SK-N-SH treated with all-trans-retinoic acid at 6 μM for 48 hours (cell line): Measurements from ENCODE around the gene SARS1.

Experiments used
- ARNTL ChIP-seq: fragments of 450-650 bp; formaldehyde crosslinking; IDR thresholded peaks from 2 replicates; pipeline ENCODE4 v1.5.0; 2020; ENCODE audit warnings: low read depth, mild to moderate bottlenecking, moderate library complexity, borderline replicate concordance
- BACH2 ChIP-seq: fragments of 250-450 bp; sonication (Bioruptor Pico); IDR thresholded peaks from 2 replicates; pipeline ENCODE4 v1.9.0; 2021; ENCODE audit warnings: mild to moderate bottlenecking, borderline replicate concordance
- CREB5 ChIP-seq: fragments of 250-450 bp; sonication (Bioruptor Pico); IDR thresholded peaks from 2 replicates; pipeline ENCODE4 v1.5.1; 2020; ENCODE audit warnings: low read depth, mild to moderate bottlenecking, moderate library complexity
- CSRNP3 ChIP-seq: fragments of 250-450 bp; sonication (Bioruptor Pico); IDR thresholded peaks from 2 replicates; pipeline ENCODE4 v1.5.1; 2021; ENCODE audit warnings: mild to moderate bottlenecking, moderate library complexity
- ESRRG ChIP-seq: fragments of 250-450 bp; sonication (Bioruptor Pico); IDR thresholded peaks from 2 replicates; pipeline ENCODE4 v1.6.1; 2021; ENCODE audit warnings: mild to moderate bottlenecking
- ISL1 ChIP-seq: fragments of 250-450 bp; sonication (Bioruptor Pico); IDR thresholded peaks from 2 replicates; pipeline ENCODE4 v2.1.2; 2022; ENCODE audit warnings: mild to moderate bottlenecking, moderate library complexity
- PATZ1 ChIP-seq: fragments of 250-450 bp; sonication (Bioruptor Pico); IDR thresholded peaks from 2 replicates; pipeline ENCODE4 v1.8.0; 2020; ENCODE audit warnings: mild to moderate bottlenecking, moderate library complexity, borderline replicate concordance
- POU6F1 ChIP-seq: fragments of 250-450 bp; sonication (Bioruptor Pico); IDR thresholded peaks from 2 replicates; pipeline ENCODE4 v1.8.0; 2021; ENCODE audit warnings: low read depth, mild to moderate bottlenecking, moderate library complexity, borderline replicate concordance
- RARB ChIP-seq: fragments of 250-450 bp; sonication (Bioruptor Pico); IDR thresholded peaks from 2 replicates; pipeline ENCODE4 v1.8.0; 2021; ENCODE audit warnings: mild to moderate bottlenecking, moderate library complexity
- ZC3H10 ChIP-seq: fragments of 250-450 bp; sonication (Bioruptor Pico); IDR thresholded peaks from 2 replicates; pipeline ENCODE4 v1.5.1; 2021; ENCODE audit warnings: mild to moderate bottlenecking, moderate library complexity
- ZFP3 ChIP-seq: fragments of 250-450 bp; sonication (Bioruptor Pico); IDR thresholded peaks from 2 replicates; pipeline ENCODE4 v1.5.0; 2020; ENCODE audit warnings: mild to moderate bottlenecking, moderate library complexity
- ZFP30 ChIP-seq: fragments of 450-650 bp; formaldehyde crosslinking; IDR thresholded peaks from 2 replicates; pipeline ENCODE4 v1.5.0; 2022; ENCODE audit warnings: mild to moderate bottlenecking, moderate library complexity
- ZNF565 ChIP-seq: fragments of 450-650 bp; formaldehyde crosslinking; conservative IDR thresholded peaks from 2 replicates; pipeline ENCODE4 v1.5.0; 2020; ENCODE audit warnings: low read depth, mild to moderate bottlenecking, moderate library complexity
- ZNF8 ChIP-seq: fragments of 450-650 bp; formaldehyde crosslinking; IDR thresholded peaks from 2 replicates; pipeline ENCODE4 v1.5.0; 2020; ENCODE audit warnings: mild to moderate bottlenecking, moderate library complexity

- TF ChIP-seq ZNF8 (CRISPR knock-in tag) = no peak
- TF ChIP-seq PATZ1 (CRISPR knock-in tag) = no peak
- no peak for TF ChIP-seq ISL1 (CRISPR knock-in tag)
- TF ChIP-seq ZFP3 (CRISPR knock-in tag) = no peak
- no peak for TF ChIP-seq RARB (CRISPR knock-in tag)
- TF ChIP-seq ZNF565 = no peak
- no peak for TF ChIP-seq CREB5 (CRISPR knock-in tag)
- TF ChIP-seq ZFP30 (CRISPR knock-in tag) = no peak
- no peak for TF ChIP-seq ZC3H10 (CRISPR knock-in tag)
- TF ChIP-seq ESRRG = no peak
- TF ChIP-seq BACH2 = no peak
- TF ChIP-seq CSRNP3 (CRISPR knock-in tag) = no peak
- TF ChIP-seq POU6F1 (CRISPR knock-in tag) = no peak
- TF ChIP-seq ARNTL (CRISPR knock-in tag) = no peak
Measured at GRCh38 chr1:109239047-109239408, 25.3 kb downstream of the SARS1 start.
